RCC 7860 (cell line): ENCODE results near the gene DUSP2.
A peak's percentile ranks its signal among the peaks of the same experiment; 100 is the strongest.
"Not testable (repeated sequence)": the region's sequence is repeated elsewhere in the genome, so short reads cannot be mapped to it uniquely, and the experiment has no call there.

Experiments used
- DNase-seq: peaks from one replicate; pipeline ENCODE4 v3.0.0-alpha.2; 2015; ENCODE audit warnings: low spot score
- FAIRE-seq: peaks from 2 replicates; lab custom pipeline; 2012; peaks lifted over from hg19 to GRCh38; lab: Jason Lieb, UNC

DUSP2 gene

GRCh38 chr2:96148410-96149217 lies 3.4 kb upstream of the DUSP2 start:
- FAIRE-seq (no peak), DNase-seq (peak; percentile 45)

DNA sequence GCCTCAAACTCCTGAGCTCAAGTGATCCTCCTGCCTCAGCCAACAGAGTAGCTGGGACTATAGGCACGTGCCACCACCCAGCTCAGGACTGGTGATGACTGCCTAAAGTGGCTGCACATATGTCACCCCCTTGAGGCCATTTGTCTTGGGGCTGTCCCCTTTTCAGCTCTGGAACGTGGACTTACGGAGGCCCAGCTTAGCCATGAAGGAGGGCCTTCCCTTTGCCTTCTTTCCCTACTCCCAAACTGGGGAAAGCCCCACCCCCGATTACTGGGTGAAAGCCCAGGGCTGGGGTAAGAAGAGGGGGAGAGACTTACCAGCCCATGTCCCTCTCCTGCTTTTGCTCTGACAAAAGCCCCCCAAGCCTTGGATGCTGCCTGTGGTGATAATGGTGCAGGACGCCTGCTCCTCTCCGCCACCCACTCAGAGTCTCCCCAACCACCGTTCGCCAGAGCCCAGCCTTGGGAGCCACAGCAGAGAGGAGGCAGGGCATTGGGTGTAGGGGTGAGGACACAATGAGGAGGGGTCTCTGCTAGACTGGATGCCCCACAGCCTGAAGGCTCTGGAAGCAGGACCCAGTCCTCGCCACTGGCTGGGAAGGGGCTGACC lies 2.5 kb upstream of the DUSP2 start:
- no peak for DNase-seq
- no peak for FAIRE-seq

DNA sequence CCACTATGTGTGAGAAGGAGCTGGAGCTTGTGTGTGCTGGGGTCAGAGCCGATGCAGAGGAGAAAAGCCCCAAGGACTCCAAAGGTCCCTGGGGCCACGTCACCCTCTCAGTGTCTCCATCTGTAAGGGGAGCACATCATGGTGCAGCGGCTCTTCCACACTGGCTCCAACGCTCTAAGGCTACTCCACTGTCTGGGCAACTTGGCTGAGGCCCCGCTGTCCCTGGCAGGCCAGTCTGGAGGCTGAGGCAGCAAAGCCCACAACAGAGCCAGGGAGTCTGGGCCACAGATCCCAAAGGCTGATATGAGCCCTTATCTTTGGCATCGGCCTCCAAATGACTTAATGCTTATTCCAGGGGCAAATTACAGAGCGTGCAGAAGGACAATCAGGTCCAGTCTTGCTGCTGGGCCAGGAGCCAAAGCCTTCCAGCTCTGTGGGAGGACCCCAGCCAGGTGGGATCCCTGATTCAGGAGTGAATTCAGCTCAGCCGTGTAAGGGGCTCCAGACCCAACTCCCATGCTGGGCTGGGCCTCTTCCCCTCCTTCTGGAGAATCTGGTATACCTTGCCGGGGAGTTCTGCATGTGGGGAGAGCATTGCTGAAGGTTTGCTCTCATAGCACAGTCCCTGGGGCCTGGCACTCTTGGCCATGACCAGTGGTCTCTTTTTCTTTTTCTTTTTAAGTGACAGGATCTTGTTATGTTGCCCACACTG lies 1.8 kb upstream of the DUSP2 start:
- FAIRE-seq (no peak), DNase-seq (no peak)

GRCh38 chr2:96146153-96146880 lies 1.1 kb upstream of the DUSP2 start:
- no peak for DNase-seq
- no peak for FAIRE-seq

DNA sequence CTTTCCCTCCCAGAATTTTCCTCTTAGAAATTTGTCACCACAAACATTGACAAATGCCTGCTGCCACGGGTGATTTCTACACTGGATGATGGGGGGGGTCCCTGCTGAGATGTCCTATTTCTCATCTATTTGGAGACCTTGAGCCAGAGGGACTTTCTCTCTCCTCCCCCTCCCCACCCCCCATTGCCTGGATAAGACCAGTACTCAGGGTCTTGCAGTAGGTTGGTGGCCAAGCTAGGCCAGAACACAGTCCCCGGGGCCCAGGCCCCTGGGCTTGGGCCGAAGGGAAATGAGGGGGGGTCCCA lies 560 bp upstream of the DUSP2 start:
- no peak for DNase-seq
- no peak for FAIRE-seq

DNA sequence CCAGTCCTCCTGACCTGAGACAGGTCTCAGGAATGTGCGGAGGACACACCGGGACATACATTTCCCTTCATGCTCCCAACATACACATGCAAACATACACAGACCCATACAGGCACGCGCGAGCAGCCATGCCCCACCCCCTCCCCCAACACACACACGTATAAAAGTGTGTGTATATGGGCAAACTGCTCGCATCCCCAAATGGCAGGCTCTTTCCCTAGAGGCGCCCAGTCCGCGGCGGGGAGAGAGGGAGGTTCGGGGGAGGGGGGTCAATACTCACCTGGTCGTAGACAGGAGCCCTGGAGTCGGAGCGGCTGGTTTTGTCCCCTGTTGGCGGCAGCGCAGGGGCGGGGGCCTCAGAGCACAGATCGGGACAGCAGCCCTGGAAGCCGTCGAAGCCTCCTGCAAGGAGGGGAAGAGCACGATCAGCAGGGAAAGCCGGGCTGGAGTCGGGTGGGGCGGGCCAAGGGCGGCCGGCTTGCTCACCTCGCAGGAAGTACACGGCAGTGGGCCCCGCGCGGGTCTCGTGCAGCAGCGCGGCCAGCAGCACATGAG lies 682 bp downstream of the DUSP2 start:
- no peak for FAIRE-seq
- no peak for DNase-seq

GRCh38 chr2:96143848-96144480 lies 1.3 kb downstream of the DUSP2 start:
- no peak for FAIRE-seq
- no peak for DNase-seq

DNA sequence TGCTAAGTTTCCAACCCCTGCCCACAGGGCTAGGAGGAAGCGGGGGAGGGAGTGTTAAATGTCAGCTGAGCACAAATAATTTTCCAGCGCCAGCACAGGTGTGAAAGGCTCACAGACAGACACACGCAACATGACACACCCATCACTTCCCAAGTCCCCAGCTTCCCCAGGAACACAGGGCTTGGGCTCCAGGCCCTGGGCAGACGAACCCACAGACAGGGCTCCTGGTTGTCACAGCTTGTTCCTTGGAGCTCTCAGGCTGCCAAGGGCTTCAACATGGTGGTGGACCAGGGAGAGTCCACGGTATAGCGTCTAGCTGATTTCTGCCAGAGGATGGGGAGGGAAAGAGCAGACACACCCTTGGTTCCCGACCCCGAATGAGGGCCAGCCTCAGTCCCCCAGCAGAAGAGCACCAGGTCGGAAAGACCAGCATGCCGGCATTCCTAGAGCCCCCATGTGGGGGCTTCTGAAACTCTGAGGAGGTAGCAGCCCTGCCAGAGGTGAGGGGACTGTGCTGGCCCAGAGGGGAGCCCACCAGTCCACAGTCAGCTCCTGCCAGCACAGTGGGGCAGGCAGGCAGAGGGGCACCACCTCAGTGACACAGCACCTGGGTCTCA lies 1.9 kb downstream of the DUSP2 start:
- FAIRE-seq (no peak), DNase-seq (no peak)

GRCh38 chr2:96142217-96143113 lies 2.8 kb downstream of the DUSP2 start:
- DNase-seq: no peak
- FAIRE-seq: no peak

DNA sequence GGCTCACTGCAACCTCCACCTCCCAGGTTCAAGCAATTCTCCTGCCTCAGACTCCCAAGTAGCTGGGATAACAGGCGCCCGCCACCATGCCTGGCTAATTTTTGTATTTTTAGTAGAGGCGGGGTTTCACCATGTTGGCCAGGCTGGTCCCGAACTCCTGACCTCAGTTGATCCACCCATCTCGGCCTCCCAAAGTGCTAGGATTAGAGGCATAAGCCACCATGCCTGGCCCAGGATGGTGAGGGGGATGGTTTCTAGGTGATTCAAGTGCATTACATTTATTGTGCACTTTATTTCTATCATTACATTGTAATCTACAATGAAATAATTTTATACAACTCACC lies 3.6 kb downstream of the DUSP2 start:
- FAIRE-seq, DNase-seq: not testable (repeated sequence)

DNA sequence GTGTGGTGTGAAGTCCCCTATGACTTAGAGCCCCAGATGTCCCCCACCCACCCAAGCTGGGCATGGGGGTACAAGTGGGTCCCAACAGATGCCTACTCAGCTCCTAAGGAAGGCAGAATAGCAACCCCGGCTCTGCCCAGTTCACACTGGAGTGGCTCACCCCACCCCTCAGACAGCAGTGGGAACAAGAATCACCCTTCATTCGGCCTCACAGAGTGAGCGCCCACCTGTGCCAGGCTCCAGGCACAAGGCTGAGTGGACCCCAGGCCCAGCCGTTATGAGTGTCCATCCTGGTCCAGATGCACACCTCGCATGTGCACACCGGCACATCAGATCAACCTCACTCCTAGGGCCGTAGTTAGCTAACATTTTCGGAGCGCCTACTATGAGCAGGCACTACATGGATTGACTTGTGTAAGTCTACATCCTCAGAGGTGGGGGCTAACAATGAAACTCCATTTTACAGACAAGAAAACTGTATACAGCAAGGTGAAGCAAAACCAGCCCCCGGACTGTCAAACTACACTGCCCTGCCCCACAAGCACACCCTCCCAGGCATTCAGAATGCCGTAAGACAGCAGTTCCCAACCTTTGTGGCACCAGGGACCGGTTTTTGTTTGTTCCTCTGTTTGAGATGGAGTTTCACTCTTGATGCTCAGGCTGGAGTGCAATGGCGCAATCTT lies 4.2 kb downstream of the DUSP2 start:
- FAIRE-seq: no peak
- DNase-seq: no peak

GRCh38 chr2:96139181-96139758 lies 6.0 kb downstream of the DUSP2 start:
- DNase-seq: no peak
- no peak for FAIRE-seq

- FAIRE-seq: no peak
- peak; percentile 8 for DNase-seq
These were observed 6.8 kb downstream of the DUSP2 start, which contains the start of gene ASTL for GRCh38 chr2:96138179-96139145. TSS of gene ASTL (minus strand) at chr2:96138502. CDS start at chr2:96138436, 66 bp downstream.

DNA sequence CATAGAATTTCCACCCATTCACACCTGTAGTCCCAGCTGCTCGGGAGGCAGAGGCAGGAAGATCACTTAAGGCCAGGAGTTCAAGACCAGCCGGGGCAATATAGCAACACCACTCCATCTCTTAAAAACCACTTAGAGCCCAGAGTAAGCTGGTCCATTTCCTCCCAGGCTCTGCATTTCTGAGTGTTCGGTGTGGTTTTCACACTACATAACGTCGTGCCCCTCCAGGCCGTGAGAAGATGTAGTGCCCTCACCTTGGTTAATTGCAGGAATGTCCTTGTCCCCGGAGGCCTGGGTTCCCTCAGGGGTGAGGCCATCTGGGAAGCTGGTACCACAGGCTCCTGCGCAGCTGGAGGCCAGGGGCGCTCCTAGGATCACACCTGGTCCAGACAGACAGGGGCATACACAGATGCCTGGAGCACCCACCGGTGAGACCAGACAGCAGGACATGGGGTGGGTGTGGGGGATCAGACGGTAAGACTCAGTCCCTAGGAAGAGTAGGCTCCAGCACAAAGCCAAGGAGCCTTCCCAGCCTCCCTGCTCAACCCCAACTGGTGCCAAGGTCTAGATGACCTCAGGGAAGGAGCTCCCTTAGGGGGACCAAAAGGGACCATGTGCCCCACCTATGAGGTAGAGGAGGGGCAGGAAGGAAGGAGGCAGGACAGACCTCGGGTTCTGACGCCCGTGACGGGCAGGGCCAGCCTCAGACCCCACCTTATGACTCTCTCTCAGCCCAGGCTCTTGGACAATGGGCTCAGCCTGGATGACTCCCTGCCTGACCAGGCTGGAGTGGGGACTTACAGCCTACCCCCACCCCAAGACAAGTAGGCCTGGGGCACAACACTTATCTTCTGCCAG lies 7.7 kb downstream of the DUSP2 start:
- no peak for DNase-seq
- no peak for FAIRE-seq

GRCh38 chr2:96136129-96136720 lies 9.0 kb downstream of the DUSP2 start:
- no peak for DNase-seq
- no peak for FAIRE-seq

DNA sequence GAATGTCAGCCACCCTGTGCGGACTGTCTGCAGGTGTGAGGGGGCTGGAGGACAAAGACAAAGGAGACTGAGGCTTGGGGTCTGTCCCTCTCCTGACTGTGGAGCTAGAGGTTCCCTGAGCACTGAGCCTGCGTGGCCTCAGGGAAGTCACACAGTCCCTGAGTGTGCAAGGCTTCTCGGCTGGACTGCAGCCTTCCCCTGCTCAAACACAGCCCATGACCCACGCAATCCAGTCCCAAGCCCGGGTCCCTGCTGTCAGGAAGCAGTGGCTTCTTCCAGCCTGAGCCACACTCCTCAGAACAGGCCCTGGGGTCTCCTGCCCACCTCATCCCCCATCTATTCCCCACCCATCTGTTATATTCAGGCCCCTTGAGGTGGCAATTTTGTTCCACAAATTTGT lies 9.6 kb downstream of the DUSP2 start:
- no peak for DNase-seq
- FAIRE-seq: no peak
